Neuronal stem cell (in vitro differentiated cells): ENCODE results near the gene ARHGEF33.

Experiments
- DNase-seq: peaks from one replicate; pipeline ENCODE4 v3.0.0-alpha.2; 2013; ENCODE audit warnings: low spot score
- H2AFZ ChIP-seq: one replicate; pipeline ENCODE4 v1.6.1; 2013; ENCODE audit warnings: mild to moderate bottlenecking, low read length, inconsistent platforms
- H2AK5ac ChIP-seq: 2 replicates; pipeline ENCODE4 v1.6.1; 2013; ENCODE audit warnings: low read depth, mild to moderate bottlenecking, inconsistent platforms, low read length, moderate library complexity, mixed read lengths
- H2BK120ac ChIP-seq: 2 replicates; pipeline ENCODE4 v1.6.1; 2013; ENCODE audit warnings: low read depth, mild to moderate bottlenecking, inconsistent platforms, low read length, moderate library complexity, mixed read lengths
- H2BK12ac ChIP-seq: one replicate; pipeline ENCODE4 v1.6.1; 2013; ENCODE audit warnings: low read length, inconsistent platforms
- H2BK15ac ChIP-seq: 2 replicates; pipeline ENCODE4 v1.6.1; 2013; ENCODE audit warnings: mild to moderate bottlenecking, low read length, inconsistent platforms, mixed read lengths
- H2BK5ac ChIP-seq: one replicate; pipeline ENCODE4 v1.6.1; 2013; ENCODE audit warnings: inconsistent platforms, mild to moderate bottlenecking, low read length, moderate library complexity
- H3K14ac ChIP-seq: one replicate; pipeline ENCODE4 v1.6.1; 2013; ENCODE audit warnings: low read length, inconsistent platforms
- H3K18ac ChIP-seq: 2 replicates; pipeline ENCODE4 v1.6.1; 2013; ENCODE audit warnings: low read length, inconsistent platforms
- H3K23ac ChIP-seq: 2 replicates; pipeline ENCODE4 v1.6.1; 2013; ENCODE audit warnings: low read depth, mild to moderate bottlenecking, mixed read lengths, low read length, inconsistent platforms; ENCODE audit not compliant: poor library complexity
- H3K27ac ChIP-seq: replicated peaks from 3 replicates; pipeline ENCODE4 v1.5.1; 2013; ENCODE audit warnings: low read length, inconsistent platforms
- H3K27me3 ChIP-seq, 3 experiments: 2 replicates each; pipeline ENCODE4 v1.6.1; 2013; ENCODE audit warnings: low read length in 3 of 3, mild to moderate bottlenecking in 2 of 3, inconsistent platforms in 1 of 3, low read depth in 1 of 3, mixed read lengths in 1 of 3, moderate library complexity in 1 of 3; ENCODE audit not compliant: control insufficient read depth in 3 of 3, insufficient read depth in 3 of 3
- H3K36me3 ChIP-seq, 2 donors: replicated peaks in 1 of 2; 2 replicates each; pipeline ENCODE4 v1.6.1; 2013; ENCODE audit warnings: low read length in 2 of 2; ENCODE audit not compliant: control insufficient read depth in 2 of 2, insufficient read depth in 2 of 2
- H3K4ac ChIP-seq: 2 replicates; pipeline ENCODE4 v1.6.1; 2013; ENCODE audit warnings: inconsistent platforms, mild to moderate bottlenecking, low read length, moderate library complexity
- H3K4me1 ChIP-seq, 2 donors: 1 replicate in 1 of 2; 2 replicates in 1 of 2; pipeline ENCODE4 v1.6.1; 2013; ENCODE audit warnings: low read length in 2 of 2, low read depth in 1 of 2; ENCODE audit not compliant: control insufficient read depth in 2 of 2, insufficient read depth in 1 of 2
- H3K4me2 ChIP-seq: one replicate; pipeline ENCODE4 v1.6.1; 2013; ENCODE audit warnings: mild to moderate bottlenecking, low read length, inconsistent platforms; ENCODE audit not compliant: insufficient read depth, poor library complexity, severe bottlenecking
- H3K4me3 ChIP-seq, 2 donors: 2 replicates each; pipeline ENCODE4 v1.5.1; 2013; ENCODE audit warnings: low read length in 2 of 2, mild to moderate bottlenecking in 2 of 2, inconsistent platforms in 1 of 2, moderate library complexity in 1 of 2
- H3K79me1 ChIP-seq: one replicate; pipeline ENCODE4 v1.6.1; 2013; ENCODE audit warnings: low read depth, mild to moderate bottlenecking, inconsistent platforms, low read length, moderate library complexity
- H3K9ac ChIP-seq: one replicate; pipeline ENCODE4 v1.6.1; 2013; ENCODE audit warnings: mild to moderate bottlenecking, low read depth, low read length, inconsistent platforms; ENCODE audit not compliant: poor library complexity
- H3K9me3 ChIP-seq, 2 donors: replicated peaks in 1 of 2; 2 replicates each; pipeline versions ENCODE3 to v1.6.1; 2013; ENCODE audit warnings: low read length in 2 of 2, mild to moderate bottlenecking in 2 of 2, inconsistent platforms in 1 of 2, low read depth in 1 of 2, mixed read lengths in 1 of 2, moderate library complexity in 1 of 2; ENCODE audit not compliant: control insufficient read depth in 2 of 2, insufficient read depth in 1 of 2
- H4K8ac ChIP-seq: one replicate; pipeline ENCODE4 v1.6.1; 2013; ENCODE audit warnings: low read depth, mild to moderate bottlenecking, inconsistent platforms, low read length, moderate library complexity
- H4K91ac ChIP-seq: one replicate; pipeline ENCODE4 v1.6.1; 2013; ENCODE audit warnings: low read length, low read depth, mild to moderate bottlenecking, inconsistent platforms; ENCODE audit not compliant: poor library complexity
- WGBS, 2 donors: extraction: QIAGEN DNeasy Blood & Tissue Kit; methylation state at CpG; one replicate each; pipeline ENCODE4 v1.1.7; 2013; ENCODE audit warnings: missing lambda C conversion rate in 2 of 2, mixed read lengths in 1 of 2; ENCODE audit not compliant: insufficient read length in 2 of 2, insufficient replicate concordance in 1 of 2; ENCODE audit errors: extremely low coverage in 2 of 2; 5-methylcytosine and 5-hydroxymethylcytosine counted together

The ARHGEF33 gene

DNA sequence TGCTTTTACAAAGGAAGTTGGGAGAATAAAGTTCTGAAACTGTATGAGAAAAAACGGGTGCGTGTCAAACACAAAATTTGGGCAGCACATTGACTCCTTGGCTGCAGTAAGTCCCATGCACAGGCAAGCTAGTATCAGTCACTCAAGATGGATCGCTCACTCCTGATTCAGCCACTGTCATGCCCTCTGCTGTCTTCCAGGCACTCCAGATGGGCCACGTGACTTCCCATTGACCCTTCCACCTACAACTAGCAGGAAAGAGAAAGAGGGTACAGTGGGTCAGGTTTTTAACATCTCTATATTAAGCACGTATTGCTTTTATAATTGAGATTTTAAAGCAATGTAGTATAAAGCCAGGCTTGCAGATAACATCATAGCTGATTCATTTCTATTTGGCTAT lies 8.6 kb downstream of the ARHGEF33 start:
- H3K4me2 ChIP-seq, result no peak overlapping the region
- H3K14ac ChIP-seq, result no peak overlapping the region
- no peak overlapping the region for H3K27ac ChIP-seq
- no CpG with 5 or more reads among the region's 5 CpGs for WGBS, 2 donors
- H3K36me3 ChIP-seq, result no peaks in the 10 kb centered on the region
- H2BK12ac ChIP-seq, result no peak overlapping the region
- H3K23ac ChIP-seq, result no peak overlapping the region
- H2BK15ac ChIP-seq, result no peak overlapping the region
- H4K91ac ChIP-seq, result no peak overlapping the region
- no peaks in the 10 kb centered on the region for H3K79me1 ChIP-seq
- DNase-seq, result no peak
- no peaks in the 10 kb centered on the region for H3K4me1 ChIP-seq
- H2AK5ac ChIP-seq, result no peak overlapping the region
- no peak overlapping the region for H3K9ac ChIP-seq
- H2BK5ac ChIP-seq, result no peak overlapping the region
- no peak overlapping the region for H3K4me3 ChIP-seq
- H3K27me3 ChIP-seq, result no peaks in the 10 kb centered on the region
- H3K9me3 ChIP-seq, result no peaks in the 10 kb centered on the region
- H2BK120ac ChIP-seq, result no peak overlapping the region
- no peak overlapping the region for H3K18ac ChIP-seq
- no peak overlapping the region for H4K8ac ChIP-seq
- H3K4ac ChIP-seq, result no peak overlapping the region
- H2AFZ ChIP-seq, result no peak overlapping the region

DNA sequence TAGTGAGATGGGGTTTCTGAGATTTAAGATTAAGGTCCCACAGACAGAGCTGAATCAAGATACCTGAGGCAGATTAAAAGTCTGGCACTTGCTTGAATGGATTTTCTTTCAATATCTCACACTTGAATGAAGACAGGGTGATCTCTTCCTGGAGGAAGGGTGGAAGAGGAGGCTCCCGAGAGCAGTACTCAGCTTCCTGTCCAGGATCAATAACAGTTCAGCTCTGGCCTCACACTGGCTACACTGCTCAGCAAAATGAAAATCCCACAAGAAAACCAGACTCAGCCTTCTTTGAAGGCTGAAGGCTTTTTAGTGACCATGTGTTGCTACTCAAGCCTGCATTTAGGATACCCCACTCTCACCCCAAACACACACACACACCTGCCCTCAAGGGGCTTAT lies 11.1 kb downstream of the ARHGEF33 start:
- Histone ChIP-seq H3K36me3 (no peaks in the 10 kb centered on the region), H2AFZ (peak overlapping the region; percentile 53), H2AK5ac (no peak overlapping the region), H3K9ac (no peak overlapping the region), H2BK5ac (no peak overlapping the region), H4K91ac (no peak overlapping the region), H3K4me3 (no peak overlapping the region), H3K4me1 (no peaks in the 10 kb centered on the region), H3K79me1 (no peaks in the 10 kb centered on the region), H2BK120ac (no peak overlapping the region), H3K14ac (no peak overlapping the region), H3K27me3 (no peaks in the 10 kb centered on the region), H3K23ac (no peak overlapping the region), H2BK12ac (no peak overlapping the region), H3K18ac (no peak overlapping the region), H2BK15ac (no peak overlapping the region), H4K8ac (no peak overlapping the region), H3K4ac (no peak overlapping the region), H3K9me3 (no peaks in the 10 kb centered on the region), H3K4me2 (no peak overlapping the region), H3K27ac (no peak overlapping the region)
- WGBS, 2 donors, result no CpG with 5 or more reads among the region's 1 CpG
- no peak for DNase-seq

DNA sequence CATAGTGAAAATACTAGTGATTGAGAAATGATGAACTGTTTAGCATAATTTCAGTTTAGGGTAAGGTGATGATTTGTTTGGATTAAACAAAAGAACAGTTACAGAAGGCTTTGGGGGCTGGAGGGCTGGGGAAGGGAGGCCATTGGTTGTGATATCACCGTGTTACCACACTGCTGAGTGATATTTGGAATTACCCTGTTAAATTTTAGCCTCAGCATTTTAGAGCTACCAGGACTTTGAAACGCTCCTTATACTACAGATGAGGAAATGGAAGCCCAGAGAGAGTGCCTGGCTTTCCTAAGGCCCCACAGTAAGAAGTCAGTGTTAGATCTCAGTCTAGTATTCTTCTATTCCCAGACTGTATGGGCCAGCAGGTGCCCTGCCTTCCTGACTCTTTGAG lies 15.6 kb downstream of the ARHGEF33 start:
- H2BK5ac ChIP-seq, result no peak overlapping the region
- H2BK12ac ChIP-seq, result no peak overlapping the region
- DNase-seq, result no peak
- no peaks in the 10 kb centered on the region for H3K9me3 ChIP-seq
- no peaks in the 10 kb centered on the region for H3K79me1 ChIP-seq
- H3K14ac ChIP-seq, result no peak overlapping the region
- no peak overlapping the region for H4K91ac ChIP-seq
- no peak overlapping the region for H4K8ac ChIP-seq
- H3K18ac ChIP-seq, result no peak overlapping the region
- no peaks in the 10 kb centered on the region for H3K4me1 ChIP-seq
- H3K4me2 ChIP-seq, result no peak overlapping the region
- H3K4ac ChIP-seq, result no peak overlapping the region
- H3K27me3 ChIP-seq, result no peaks in the 10 kb centered on the region
- H3K23ac ChIP-seq, result no peak overlapping the region
- H3K27ac ChIP-seq, result no peak overlapping the region
- H2BK15ac ChIP-seq, result no peak overlapping the region
- H3K36me3 ChIP-seq, result no peaks in the 10 kb centered on the region
- H3K4me3 ChIP-seq, result no peak overlapping the region
- H3K9ac ChIP-seq, result no peak overlapping the region
- no CpG with 5 or more reads among the region's 2 CpGs for WGBS, 2 donors
- H2BK120ac ChIP-seq, result no peak overlapping the region
- peak overlapping the region; percentile 7 for H2AFZ ChIP-seq
- H2AK5ac ChIP-seq, result no peak overlapping the region

DNA sequence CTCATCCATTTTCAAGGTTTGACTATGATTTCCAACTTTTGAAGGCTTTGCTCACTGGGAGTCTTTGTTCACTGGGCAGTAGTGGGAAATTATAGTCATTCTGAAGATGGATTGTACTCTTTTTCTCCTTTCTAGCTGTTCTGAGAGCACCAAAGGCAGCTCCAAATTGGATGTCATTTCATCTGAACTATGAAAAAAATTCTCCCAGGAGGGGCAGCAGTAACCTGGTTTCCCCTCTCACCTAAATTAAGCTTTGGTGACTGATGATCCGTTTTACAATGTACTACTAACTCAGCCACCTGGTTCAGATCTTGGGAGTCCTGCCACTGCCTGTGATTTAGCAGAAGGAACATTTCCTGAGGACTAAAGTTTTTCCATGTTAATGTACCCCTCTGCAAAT lies 17.6 kb downstream of the ARHGEF33 start:
- Histone ChIP-seq H2BK120ac (no peak overlapping the region), H2AFZ (no peak overlapping the region), H4K91ac (no peak overlapping the region), H2AK5ac (no peak overlapping the region), H3K79me1 (no peaks in the 10 kb centered on the region), H3K14ac (no peak overlapping the region), H2BK12ac (no peak overlapping the region), H2BK15ac (no peak overlapping the region), H3K4me3 (no peak overlapping the region), H3K4me1 (no peaks in the 10 kb centered on the region), H3K36me3 (no peaks in the 10 kb centered on the region), H3K9ac (no peak overlapping the region), H3K4me2 (no peak overlapping the region), H2BK5ac (no peak overlapping the region), H3K27me3 (no peaks in the 10 kb centered on the region), H3K23ac (no peak overlapping the region), H4K8ac (no peak overlapping the region), H3K27ac (no peak overlapping the region), H3K4ac (no peak overlapping the region), H3K18ac (no peak overlapping the region), H3K9me3 (no peaks in the 10 kb centered on the region)
- no CpG with 5 or more reads among the region's 1 CpG for WGBS, 2 donors
- no peak for DNase-seq
